SK-N-SH (cell line): ENCODE results near the gene DHRS1. TPM values are rescaled to one million over a fixed set of nuclear protein-coding genes. Genes with fewer than 3 reads are reported as not detected.
A peak's percentile ranks its signal among the peaks of the same experiment; 100 is the strongest.

Source experiments
- CTCF ChIA-PET: fragments of 300-600, 350-600 bp; formaldehyde crosslinking; extraction: SDS; loops from one replicate; lab custom pipeline; 2021; lab: Yijun Ruan, JAX
- POLR2A ChIA-PET: fragments of 350-600 bp; sonication (Branson Sonifier 250); formaldehyde crosslinking; extraction: SDS; loops from one replicate; lab custom pipeline; 2020; ENCODE audit warnings: antibody characterized with exemption, inconsistent platforms; lab: Yijun Ruan, JAX
- DNase-seq: peaks from one replicate; pipeline ENCODE4 v3.0.0; 2012
- H2AFZ ChIP-seq: fragments of 200-600 bp; sonication (generic); 2 replicates; pipeline ENCODE4 v1.8.1; 2016; ENCODE audit warnings: antibody characterized with exemption, mild to moderate bottlenecking, low read depth
- H3F3A ChIP-seq: fragments of 200-600 bp; sonication (generic); replicated peaks from 2 replicates; pipeline ENCODE3; 2016; ENCODE audit warnings: antibody characterized with exemption, mild to moderate bottlenecking; ENCODE audit not compliant: insufficient read depth
- H3K27ac ChIP-seq, 2 experiments: fragments of 200-500 bp in 1 of 2; fragments of 200-600 bp in 1 of 2; sonication (Bioruptor generic) in 1 of 2; sonication (generic), shearing (Covaris generic) in 1 of 2; 2 replicates each; pipeline versions ENCODE4 v1.5.1 to v1.6.1; 2014 to 2016; ENCODE audit warnings: low read depth in 2 of 2, inconsistent platforms in 1 of 2, low read length in 1 of 2, mild to moderate bottlenecking in 1 of 2, mixed read lengths in 1 of 2
- H3K27me3 ChIP-seq: fragments of 200-600 bp; sonication (generic), shearing (Covaris generic); 2 replicates; pipeline ENCODE4 v1.6.1; 2016; ENCODE audit warnings: mixed run types; ENCODE audit not compliant: insufficient read depth
- H3K36me3 ChIP-seq, 2 experiments: fragments of 200-500 bp in 1 of 2; fragments of 200-600 bp in 1 of 2; sonication (Bioruptor generic) in 1 of 2; sonication (generic) in 1 of 2; replicated peaks in 1 of 2; 2 replicates each; pipeline versions ENCODE3 to v1.5.1; 2014 to 2016; ENCODE audit warnings: low read length in 1 of 2, mild to moderate bottlenecking in 1 of 2; ENCODE audit not compliant: insufficient read depth in 2 of 2, control insufficient read depth in 1 of 2
- H3K4me1 ChIP-seq, 2 experiments: fragments of 200-500 bp in 1 of 2; fragments of 200-600 bp in 1 of 2; sonication (Bioruptor generic) in 1 of 2; sonication (generic), shearing (Covaris generic) in 1 of 2; 2 replicates each; pipeline versions ENCODE4 v1.5.1 to v1.6.1; 2014 to 2016; ENCODE audit warnings: low read depth in 1 of 2, low read length in 1 of 2, mixed run types in 1 of 2; ENCODE audit not compliant: insufficient read depth in 2 of 2, control insufficient read depth in 1 of 2
- H3K4me2 ChIP-seq: fragments of 200-600 bp; sonication (generic), shearing (Covaris generic); 2 replicates; pipeline ENCODE4 v1.6.1; 2017; ENCODE audit warnings: mixed run types
- H3K4me3 ChIP-seq, 2 experiments: fragments of 200-500 bp in 1 of 2; fragments of 200-600 bp in 1 of 2; sonication (Bioruptor generic) in 1 of 2; sonication (generic), shearing (Covaris generic) in 1 of 2; 2 replicates each; pipeline versions ENCODE4 v1.5.1 to v1.8.1; 2014 to 2016; ENCODE audit warnings: low read depth in 2 of 2, inconsistent platforms in 1 of 2, low read length in 1 of 2, mild to moderate bottlenecking in 1 of 2, mixed read lengths in 1 of 2, moderate library complexity in 1 of 2
- H3K79me2 ChIP-seq: fragments of 200-600 bp; sonication (generic); 2 replicates; pipeline ENCODE4 v1.8.1; 2017; ENCODE audit warnings: mild to moderate bottlenecking; ENCODE audit not compliant: insufficient read depth
- H3K9ac ChIP-seq: fragments of 200-600 bp; sonication (generic); 2 replicates; pipeline ENCODE4 v1.6.1; 2017; ENCODE audit warnings: mixed run types
- H3K9me2 ChIP-seq: fragments of 200-600 bp; sonication (generic); 2 replicates; pipeline ENCODE4 v1.6.1; 2017; ENCODE audit warnings: mixed run types
- H3K9me3 ChIP-seq: fragments of 200-600 bp; sonication (generic); 2 replicates; pipeline ENCODE4 v1.6.1; 2017; ENCODE audit warnings: mixed run types, mild to moderate bottlenecking, moderate library complexity
- H4K20me1 ChIP-seq: fragments of 200-600 bp; sonication (generic); 2 replicates; pipeline ENCODE4 v1.6.1; 2017; ENCODE audit warnings: mild to moderate bottlenecking, mixed run types; ENCODE audit not compliant: insufficient read depth
- EP300 ChIP-seq, 2 experiments: IDR thresholded peaks; 2 replicates each; pipeline versions ENCODE4 v1.4.0 to v1.6.1; 2012; ENCODE audit warnings: borderline replicate concordance in 1 of 2, low read depth in 1 of 2, low read length in 1 of 2
- EZH2phosphoT487 ChIP-seq: fragments of 200-600 bp; sonication (generic); IDR thresholded peaks from 2 replicates; pipeline ENCODE4 v1.6.1; 2017; ENCODE audit warnings: low read depth, mixed run types, mild to moderate bottlenecking, antibody characterized with exemption, moderate library complexity, borderline replicate concordance
- FOXJ3 ChIP-seq: sonication (generic); formaldehyde crosslinking; IDR thresholded peaks from 2 replicates; pipeline ENCODE4 v1.5.1; 2020; ENCODE audit warnings: mild to moderate bottlenecking, missing genetic modification reagents
- JUND ChIP-seq: IDR thresholded peaks from 2 replicates; pipeline ENCODE4 v1.4.0; 2012
- MEF2A ChIP-seq: IDR thresholded peaks from 2 replicates; pipeline ENCODE4 v1.4.0; 2012; ENCODE audit warnings: low read depth, borderline replicate concordance
- MXI1 ChIP-seq: IDR thresholded peaks from 2 replicates; pipeline ENCODE4 v1.6.1; 2012; ENCODE audit warnings: mild to moderate bottlenecking, low read depth, low read length, improper control_type of control experiment
- POLR2AphosphoS5 ChIP-seq: IDR thresholded peaks from 2 replicates; pipeline ENCODE4 v1.6.1; 2012; ENCODE audit warnings: low read depth, low read length
- RFX5 ChIP-seq: IDR thresholded peaks from 2 replicates; pipeline ENCODE4 v1.6.1; 2012; ENCODE audit warnings: mild to moderate bottlenecking, improper control_type of control experiment, low read length
- RXRA ChIP-seq: IDR thresholded peaks from 2 replicates; pipeline ENCODE4 v1.4.0; 2012; ENCODE audit warnings: low read depth, mild to moderate bottlenecking, borderline replicate concordance
- SIN3A ChIP-seq: IDR thresholded peaks from 2 replicates; pipeline ENCODE4 v1.6.1; 2012; ENCODE audit warnings: low read depth, mild to moderate bottlenecking, low read length, moderate library complexity, borderline replicate concordance
- SMC3 ChIP-seq: IDR thresholded peaks from 2 replicates; pipeline ENCODE4 v1.6.1; 2012; ENCODE audit warnings: low read depth, low read length, improper control_type of control experiment
- TAF1 ChIP-seq: IDR thresholded peaks from 2 replicates; pipeline ENCODE4 v1.6.1; 2012; ENCODE audit warnings: low read depth, mild to moderate bottlenecking, low read length, moderate library complexity, borderline replicate concordance
- WGBS: methylation state at CpG from one replicate; pipeline ENCODE4 v1.1.6; 2017; ENCODE audit warnings: low lambda C conversion rate; 5-methylcytosine and 5-hydroxymethylcytosine counted together
- polyA plus RNA-seq, 3 experiments: library from polyadenylated mRNA; depleted of rRNA; stranded (reverse); fragments of >200 nt; gene quantifications; 2 replicates each; pipeline ENCODE4 v1.2.3, GENCODE V29; 2012
- TF ChIP-seq, protein P1 (sequence below): fragments of 150-350 bp; IDR thresholded peaks from 2 replicates; pipeline ENCODE4 v1.6.1; 2017; ENCODE audit warnings: antibody characterized with exemption, low read length, low read depth, borderline replicate concordance
- TF ChIP-seq, protein P2 (sequence below): IDR thresholded peaks from 2 replicates; pipeline ENCODE4 v1.4.0; 2012; ENCODE audit warnings: low read depth
- TF ChIP-seq, protein P3 (sequence below): IDR thresholded peaks from 2 replicates; pipeline ENCODE4 v1.4.0; 2012; ENCODE audit warnings: low read depth, borderline replicate concordance

Gene DHRS1
- polyA plus RNA-seq, 1 of the 3 experiments (the other 2 are of a cell fraction): 65.4 TPM

DNA sequence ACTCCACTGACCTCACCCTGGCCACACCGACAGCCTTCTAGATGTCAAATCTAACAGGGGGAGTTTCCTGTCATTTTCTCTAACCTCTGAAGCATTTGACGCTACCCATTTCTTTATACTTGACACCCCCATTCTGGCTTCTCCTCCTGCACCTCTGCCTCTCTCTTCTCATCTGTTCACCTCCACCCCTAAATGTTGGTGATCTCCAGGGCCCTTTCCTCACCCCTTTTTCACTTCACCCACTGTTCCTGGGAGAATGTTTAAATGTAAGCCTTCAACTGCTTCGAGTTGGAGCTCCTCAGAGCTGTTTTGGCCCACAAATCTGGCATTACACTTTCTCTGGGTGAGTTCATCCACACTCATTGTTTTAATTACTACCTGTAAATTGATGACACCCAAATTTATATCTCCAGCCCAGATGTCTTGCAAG, 27.7 kb downstream of the DHRS1 start:
- TF ChIP-seq EZH2phosphoT487 (no peak), JUND (no peak), SMC3 (no peak), EP300 (IDR thresholded peaks at IDR 0.05; ENCODE audit: borderline replicate concordance in 1 of 2, low read depth in 1 of 2, low read length in 1 of 2) (no peak), TAF1 (no peak), MEF2A (no peak), FOXJ3 (no peak), RFX5 (no peak), MXI1 (no peak), RXRA (no peak), SIN3A (no peak), POLR2AphosphoS5 (no peak)
- TF ChIP-seq, protein P1, sequence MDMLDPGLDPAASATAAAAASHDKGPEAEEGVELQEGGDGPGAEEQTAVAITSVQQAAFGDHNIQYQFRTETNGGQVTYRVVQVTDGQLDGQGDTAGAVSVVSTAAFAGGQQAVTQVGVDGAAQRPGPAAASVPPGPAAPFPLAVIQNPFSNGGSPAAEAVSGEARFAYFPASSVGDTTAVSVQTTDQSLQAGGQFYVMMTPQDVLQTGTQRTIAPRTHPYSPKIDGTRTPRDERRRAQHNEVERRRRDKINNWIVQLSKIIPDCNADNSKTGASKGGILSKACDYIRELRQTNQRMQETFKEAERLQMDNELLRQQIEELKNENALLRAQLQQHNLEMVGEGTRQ: no peak
- TF ChIP-seq, protein P2, sequence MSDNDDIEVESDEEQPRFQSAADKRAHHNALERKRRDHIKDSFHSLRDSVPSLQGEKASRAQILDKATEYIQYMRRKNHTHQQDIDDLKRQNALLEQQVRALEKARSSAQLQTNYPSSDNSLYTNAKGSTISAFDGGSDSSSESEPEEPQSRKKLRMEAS: no peak
- TF ChIP-seq, protein P3, sequence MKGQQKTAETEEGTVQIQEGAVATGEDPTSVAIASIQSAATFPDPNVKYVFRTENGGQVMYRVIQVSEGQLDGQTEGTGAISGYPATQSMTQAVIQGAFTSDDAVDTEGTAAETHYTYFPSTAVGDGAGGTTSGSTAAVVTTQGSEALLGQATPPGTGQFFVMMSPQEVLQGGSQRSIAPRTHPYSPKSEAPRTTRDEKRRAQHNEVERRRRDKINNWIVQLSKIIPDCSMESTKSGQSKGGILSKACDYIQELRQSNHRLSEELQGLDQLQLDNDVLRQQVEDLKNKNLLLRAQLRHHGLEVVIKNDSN: no peak
- TF ChIP-seq, all 33 proteins: peak for 0
- ChIA-PET CTCF (interaction anchor here (0.5 to 4.9 kb wide), 10 partner anchors 10 to 57 kb away, joined by 3 to 37 read pairs (median 4); partner anchors contain the start of genes CIDEB and TINF2), POLR2A (interaction anchor here (0.6 to 1.7 kb wide), 12 partner anchors 9 to 1200 kb away, joined by 3 to 23 read pairs (median 4); partner anchors contain the start of genes CHMP4A, DHRS1, NOP9 and TINF2)
- Histone ChIP-seq H2AFZ (peak overlapping the region; percentile 96), H3K27ac (peak overlapping the region in 1 of 2 experiments; percentile 26; a peak in 1 of 4 replicates), H3K79me2 (no peaks in the 10 kb centered on the region; the same call in 1 of the 2 replicates), H3F3A (no peaks in the 10 kb centered on the region), H3K9me2 (no peaks in the 10 kb centered on the region), H3K27me3 (no peaks in the 10 kb centered on the region), H3K9me3 (no peaks in the 10 kb centered on the region), H3K36me3 (peaks cover 0 to 17% of the 10 kb centered on the region in 2 experiments), H3K9ac (peak overlapping the region; percentile 97), H3K4me1 (peaks cover 6 to 10% of the 10 kb centered on the region in 2 experiments; a peak in 2 of 4 replicates), H3K4me2 (peak overlapping the region; percentile 88), H3K4me3 (peak overlapping the region; percentile 82 to 83), H4K20me1 (no peaks in the 10 kb centered on the region)
- 1% methylated on average over 3 of the region's 3 CpGs for WGBS
- no peak for DNase-seq
